ENCODE results near the gene NECTIN1. TPM values are rescaled to one million over a fixed set of nuclear protein-coding genes. Genes with fewer than 3 reads are reported as not detected.

Gene NECTIN1
- total and polyA plus RNA-seq, 4 donors, result 4.7 to 18.3 (median 7.3) TPM

DNA sequence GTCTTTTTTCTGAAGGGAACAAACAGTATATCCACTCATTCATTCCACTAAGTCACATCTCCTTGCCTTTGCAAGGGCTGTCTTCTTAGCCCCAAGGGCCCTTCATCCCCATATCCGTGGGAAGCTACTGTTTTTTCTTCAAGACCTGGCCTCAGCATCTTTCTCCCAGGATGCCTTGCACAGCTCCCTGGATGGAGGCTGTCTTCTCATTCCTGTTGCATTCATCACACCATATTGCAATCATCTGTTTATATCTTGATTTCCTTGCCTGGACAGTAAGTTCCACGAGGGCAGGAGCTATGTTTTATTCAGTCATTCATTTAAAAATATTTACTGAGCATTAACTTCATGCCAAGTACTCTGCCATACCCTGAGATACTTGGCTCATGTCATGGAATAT, 29.3 kb upstream of the NECTIN1 start:
- DNase-seq (no peak), ATAC-seq (ENCODE audit: insufficient read depth, low FRiP score) (no peak)
- Histone ChIP-seq H3K4me1 (ENCODE audit: control insufficient read depth in 5 of 5, insufficient read depth in 5 of 5, low read length in 5 of 5) (peaks cover 0 to 5% (median 0%) of the 10 kb centered on the region in 5 donors), H3K27ac (ENCODE audit: low read depth in 1 of 2, low read length in 1 of 2) (no peak overlapping the region), H3K9ac (ENCODE audit: insufficient read depth in 1 of 2, low read length in 2 of 2) (no peak overlapping the region), H3K4me3 (no peak overlapping the region), H3K9me3 (ENCODE audit: control insufficient read depth in 4 of 4, insufficient read depth in 3 of 4, low read length in 3 of 4) (peaks cover 0 to 1% (median 0%) of the 10 kb centered on the region in 4 donors), H3K36me3 (ENCODE audit: control insufficient read depth in 4 of 4, insufficient read depth in 4 of 4, low read length in 4 of 4) (no peaks in the 10 kb centered on the region), H3K27me3 (ENCODE audit: control insufficient read depth in 3 of 3, insufficient read depth in 3 of 3, low read length in 2 of 3) (no peaks in the 10 kb centered on the region)
- 29 to 57% methylated on average over 2 of the region's 2 CpGs for WGBS, 2 donors
- TF ChIP-seq, protein P1, sequence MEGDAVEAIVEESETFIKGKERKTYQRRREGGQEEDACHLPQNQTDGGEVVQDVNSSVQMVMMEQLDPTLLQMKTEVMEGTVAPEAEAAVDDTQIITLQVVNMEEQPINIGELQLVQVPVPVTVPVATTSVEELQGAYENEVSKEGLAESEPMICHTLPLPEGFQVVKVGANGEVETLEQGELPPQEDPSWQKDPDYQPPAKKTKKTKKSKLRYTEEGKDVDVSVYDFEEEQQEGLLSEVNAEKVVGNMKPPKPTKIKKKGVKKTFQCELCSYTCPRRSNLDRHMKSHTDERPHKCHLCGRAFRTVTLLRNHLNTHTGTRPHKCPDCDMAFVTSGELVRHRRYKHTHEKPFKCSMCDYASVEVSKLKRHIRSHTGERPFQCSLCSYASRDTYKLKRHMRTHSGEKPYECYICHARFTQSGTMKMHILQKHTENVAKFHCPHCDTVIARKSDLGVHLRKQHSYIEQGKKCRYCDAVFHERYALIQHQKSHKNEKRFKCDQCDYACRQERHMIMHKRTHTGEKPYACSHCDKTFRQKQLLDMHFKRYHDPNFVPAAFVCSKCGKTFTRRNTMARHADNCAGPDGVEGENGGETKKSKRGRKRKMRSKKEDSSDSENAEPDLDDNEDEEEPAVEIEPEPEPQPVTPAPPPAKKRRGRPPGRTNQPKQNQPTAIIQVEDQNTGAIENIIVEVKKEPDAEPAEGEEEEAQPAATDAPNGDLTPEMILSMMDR (IDR thresholded peaks at IDR 0.05; ENCODE audit: control extremely low read depth, extremely low read depth), result no peak

DNA sequence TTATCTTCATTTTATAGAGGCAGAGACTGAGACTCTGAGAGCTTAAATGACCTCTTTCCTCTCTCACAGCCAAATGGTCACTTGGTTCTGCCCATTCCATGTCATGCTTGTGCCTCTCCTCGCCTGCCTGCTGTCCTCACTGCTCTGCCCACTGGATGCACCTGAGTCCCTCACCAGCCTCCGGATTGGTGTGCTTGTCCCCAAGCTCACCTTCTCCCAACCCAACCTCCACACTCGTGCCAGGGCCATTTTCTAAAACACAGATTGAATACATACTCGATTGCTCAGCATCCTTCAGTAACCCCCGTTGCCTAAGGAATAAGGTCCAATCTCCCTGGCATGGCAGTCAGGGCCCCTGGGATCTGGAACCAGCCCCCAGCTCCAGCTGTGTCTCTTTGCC, 28.4 kb upstream of the NECTIN1 start:
- no peak for DNase-seq
- no peak overlapping the region for H3K4me3 ChIP-seq
- no peak overlapping the region for H3K27ac ChIP-seq (ENCODE audit: low read depth in 1 of 2, low read length in 1 of 2)
- H3K36me3 ChIP-seq (ENCODE audit: control insufficient read depth in 4 of 4, insufficient read depth in 4 of 4, low read length in 4 of 4), result no peaks in the 10 kb centered on the region
- TF ChIP-seq, protein P1 (IDR thresholded peaks at IDR 0.05; ENCODE audit: control extremely low read depth, extremely low read depth), result no peak
- peaks cover 0 to 1% (median 0%) of the 10 kb centered on the region in 4 donors for H3K9me3 ChIP-seq (ENCODE audit: control insufficient read depth in 4 of 4, insufficient read depth in 3 of 4, low read length in 3 of 4)
- H3K9ac ChIP-seq (ENCODE audit: insufficient read depth in 1 of 2, low read length in 2 of 2), result no peak overlapping the region
- no peak for ATAC-seq (ENCODE audit: insufficient read depth, low FRiP score)
- WGBS, 2 donors, result 83 to 87% methylated on average over 5 of the region's 5 CpGs
- no peaks in the 10 kb centered on the region for H3K27me3 ChIP-seq (ENCODE audit: control insufficient read depth in 3 of 3, insufficient read depth in 3 of 3, low read length in 2 of 3)
- H3K4me1 ChIP-seq (ENCODE audit: control insufficient read depth in 5 of 5, insufficient read depth in 5 of 5, low read length in 5 of 5), result peaks cover 0 to 5% (median 0%) of the 10 kb centered on the region in 5 donors

DNA sequence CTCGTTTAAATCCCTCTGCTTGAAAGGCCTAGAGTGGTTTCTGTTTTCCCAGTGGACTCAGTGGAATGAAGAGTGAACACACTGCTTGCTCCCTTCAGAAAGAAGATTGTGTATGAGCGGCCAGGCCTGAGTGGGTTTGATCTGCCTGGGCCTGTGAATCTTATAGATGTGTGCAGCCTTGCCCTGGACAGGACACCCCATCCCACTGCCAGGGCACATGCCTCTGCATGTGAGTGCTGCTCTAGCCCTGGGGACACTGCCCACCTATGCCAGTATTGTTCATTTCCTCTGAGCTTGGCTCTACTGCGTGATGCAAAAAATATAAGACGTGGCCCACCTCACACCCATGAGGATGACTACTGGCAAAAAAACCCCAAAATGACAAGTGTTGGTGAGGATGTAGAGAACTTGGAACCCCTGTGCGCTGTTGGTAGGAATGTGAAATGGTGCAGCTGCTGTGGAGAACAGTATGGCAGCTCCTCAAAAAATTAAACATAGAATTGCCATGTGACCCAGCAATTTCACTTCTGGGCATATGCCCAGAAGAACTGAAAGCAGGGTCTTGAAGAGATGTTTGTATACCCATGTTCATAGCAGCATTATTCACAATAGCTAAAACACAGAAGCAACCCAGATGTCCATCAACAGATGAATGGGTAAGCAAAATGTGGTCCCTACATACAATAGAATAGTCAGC, 27.3 kb upstream of the NECTIN1 start:
- no peak for ATAC-seq (ENCODE audit: insufficient read depth, low FRiP score)
- Histone ChIP-seq H3K36me3 (ENCODE audit: control insufficient read depth in 4 of 4, insufficient read depth in 4 of 4, low read length in 4 of 4) (no peaks in the 10 kb centered on the region), H3K9ac (ENCODE audit: insufficient read depth in 1 of 2, low read length in 2 of 2) (no peak overlapping the region), H3K9me3 (ENCODE audit: control insufficient read depth in 4 of 4, insufficient read depth in 3 of 4, low read length in 3 of 4) (peaks cover 0 to 1% (median 0%) of the 10 kb centered on the region in 4 donors), H3K4me3 (no peak overlapping the region), H3K27me3 (ENCODE audit: control insufficient read depth in 3 of 3, insufficient read depth in 3 of 3, low read length in 2 of 3) (no peaks in the 10 kb centered on the region), H3K27ac (ENCODE audit: low read depth in 1 of 2, low read length in 1 of 2) (no peak overlapping the region), H3K4me1 (ENCODE audit: control insufficient read depth in 5 of 5, insufficient read depth in 5 of 5, low read length in 5 of 5) (peaks cover 0 to 5% (median 2%) of the 10 kb centered on the region in 5 donors)
- WGBS, 2 donors, result 77 to 78% methylated on average over 5 of the region's 5 CpGs
- TF ChIP-seq, protein P1 (IDR thresholded peaks at IDR 0.05; ENCODE audit: control extremely low read depth, extremely low read depth), result no peak
- DNase-seq, result peak in 2 of 3 donors; percentile 49 to 50

Data from lung (tissue), 12 donors.